Left forelimb (tissue), 1 donor: ENCODE results near the gene MEFV.
"Not testable (repeated sequence)": the region's sequence is repeated elsewhere in the genome, so short reads cannot be mapped to it uniquely, and the experiment has no call there.

Source experiments
- DNase-seq: peaks from one replicate; pipeline ENCODE4 v3.0.0-alpha.2; 2018; ENCODE audit warnings: low spot score

The MEFV gene

GRCh38 chr16:3216263-3216640 is 40.2 kb downstream of the MEFV start:
- no peak for DNase-seq

- DNase-seq: no peak
Measured at GRCh38 chr16:3215601-3216262, 40.7 kb downstream of the MEFV start.

DNA sequence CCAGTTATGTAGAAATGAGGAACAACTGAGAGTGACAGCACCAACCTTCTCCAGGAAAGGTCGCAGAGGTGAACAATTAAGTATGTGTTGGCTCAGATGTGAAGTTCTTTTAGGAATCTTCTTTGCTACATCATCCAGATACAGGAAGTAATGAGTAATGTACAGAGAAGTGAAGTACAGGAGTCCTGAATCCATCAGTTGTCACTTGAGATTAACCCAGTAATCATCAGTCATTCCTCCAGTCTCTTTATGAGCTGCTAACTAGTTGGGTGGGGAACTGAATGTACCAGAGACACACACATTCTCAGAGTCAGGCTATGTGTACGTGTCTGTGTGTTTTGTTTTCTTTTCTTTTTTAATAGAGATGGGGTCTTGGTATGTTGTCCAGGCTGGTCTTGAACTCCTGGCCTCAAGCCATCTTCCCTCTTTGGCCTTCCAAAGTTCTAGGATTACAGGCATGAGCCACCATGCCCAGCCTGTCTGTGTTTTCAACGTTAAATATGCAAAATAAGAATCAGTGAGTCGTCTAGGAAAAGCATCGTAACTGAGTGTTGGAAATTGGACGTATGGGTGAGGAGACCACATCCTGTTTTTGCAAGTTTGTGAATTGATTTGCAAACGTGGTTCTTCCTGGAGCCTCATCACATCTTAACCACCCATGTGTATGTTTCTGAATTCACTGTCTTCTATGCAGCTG is 41.4 kb downstream of the MEFV start:
- DNase-seq: no peak

- no peak for DNase-seq
Measured at GRCh38 chr16:3212567-3212966, 43.9 kb downstream of the MEFV start.

- no peak for DNase-seq
Measured at GRCh38 chr16:3212006-3212405, 44.4 kb downstream of the MEFV start.

DNA sequence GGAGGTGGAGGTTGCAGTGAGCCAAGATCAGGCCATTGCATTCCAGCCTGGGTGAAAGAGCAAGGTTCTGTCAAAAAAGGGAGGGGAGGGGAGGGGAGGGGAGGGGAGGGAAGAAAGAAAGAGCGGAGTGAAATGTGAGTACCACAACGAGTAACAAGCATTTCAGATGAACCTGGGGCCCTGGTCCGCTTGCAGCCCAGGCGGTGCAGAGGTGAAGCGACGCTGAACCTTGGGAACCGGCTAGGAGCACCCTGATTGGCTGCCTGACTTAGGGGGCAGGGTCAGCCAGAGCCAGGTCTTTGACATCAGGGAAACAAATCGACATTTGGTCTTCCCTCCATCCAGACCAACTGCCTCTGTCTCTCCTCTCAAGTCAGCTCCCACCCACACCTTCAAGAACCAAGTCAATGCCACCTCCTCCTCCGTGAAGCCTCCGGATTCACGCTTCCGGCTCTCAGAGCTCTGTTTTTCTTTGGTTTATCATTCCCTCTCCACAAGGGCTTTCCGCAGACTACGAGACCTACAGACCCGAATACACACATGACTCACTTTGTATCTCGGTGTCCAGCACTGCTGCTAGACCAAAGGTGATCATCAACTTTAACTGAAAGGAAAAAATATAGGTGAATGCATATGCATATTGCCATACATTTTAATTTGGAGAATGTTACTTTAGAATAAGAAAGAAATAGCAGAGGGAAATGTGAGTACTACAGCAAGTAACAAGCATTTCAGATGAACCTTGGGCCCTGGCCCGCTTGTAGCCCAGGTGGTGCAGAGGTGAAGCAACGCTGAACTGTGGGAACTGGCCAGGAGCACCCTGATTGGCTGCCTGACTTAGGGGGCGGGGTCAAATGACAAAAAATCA is 49.1 kb downstream of the MEFV start:
- no peak for DNase-seq

DNA sequence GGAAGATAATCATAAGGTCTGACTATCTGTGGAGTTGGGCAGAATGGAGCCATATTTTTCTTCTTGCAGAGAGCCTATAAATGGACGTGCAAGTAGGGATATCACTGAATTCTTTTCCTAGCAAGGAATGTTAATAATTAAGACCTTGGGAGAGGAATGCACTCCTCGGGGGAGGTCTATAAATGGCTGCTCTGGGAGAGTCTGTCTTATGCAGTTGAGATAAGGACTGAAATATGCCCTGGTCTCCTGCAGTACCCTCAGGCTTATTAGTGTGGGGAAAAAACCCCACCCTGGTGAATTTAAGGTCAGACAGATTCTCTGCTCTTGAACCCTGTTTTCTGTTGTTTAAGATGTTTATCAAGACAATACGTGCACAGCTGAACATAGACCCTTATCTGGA is 50.5 kb downstream of the MEFV start:
- DNase-seq: not testable (repeated sequence)

DNA sequence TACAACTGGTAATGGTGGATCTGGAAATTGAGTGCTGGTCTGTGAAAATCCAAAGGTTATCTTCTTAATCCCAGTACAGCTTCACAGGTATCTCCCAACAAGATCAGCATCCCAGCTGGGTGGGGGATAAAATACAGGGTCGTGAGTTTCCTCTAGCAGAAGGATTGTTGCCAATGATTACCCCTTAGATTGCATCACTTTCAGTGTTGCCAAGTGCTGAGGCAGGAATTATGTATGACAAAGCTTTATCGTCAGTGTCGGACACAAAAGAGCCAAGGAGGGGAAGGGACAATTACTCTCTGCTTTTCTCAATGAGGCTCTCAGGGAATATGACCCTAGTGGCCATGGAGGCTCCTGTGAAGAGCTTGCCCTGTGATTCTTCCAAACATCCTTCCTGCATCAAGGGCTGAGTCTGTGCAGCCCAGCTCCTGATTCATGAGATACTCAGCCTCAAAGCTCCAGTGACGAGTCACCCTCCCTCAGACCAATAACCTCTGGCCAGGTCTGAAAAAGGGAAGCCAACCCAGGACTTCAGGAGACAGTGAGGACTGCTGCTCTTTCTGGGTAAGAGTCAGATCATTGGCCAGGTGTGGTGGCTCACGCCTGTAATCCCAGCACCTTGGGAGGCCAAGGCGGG is 53.4 kb downstream of the MEFV start:
- no peak for DNase-seq

GRCh38 chr16:3198334-3199072 is 57.9 kb downstream of the MEFV start:
- DNase-seq: no peak

DNA sequence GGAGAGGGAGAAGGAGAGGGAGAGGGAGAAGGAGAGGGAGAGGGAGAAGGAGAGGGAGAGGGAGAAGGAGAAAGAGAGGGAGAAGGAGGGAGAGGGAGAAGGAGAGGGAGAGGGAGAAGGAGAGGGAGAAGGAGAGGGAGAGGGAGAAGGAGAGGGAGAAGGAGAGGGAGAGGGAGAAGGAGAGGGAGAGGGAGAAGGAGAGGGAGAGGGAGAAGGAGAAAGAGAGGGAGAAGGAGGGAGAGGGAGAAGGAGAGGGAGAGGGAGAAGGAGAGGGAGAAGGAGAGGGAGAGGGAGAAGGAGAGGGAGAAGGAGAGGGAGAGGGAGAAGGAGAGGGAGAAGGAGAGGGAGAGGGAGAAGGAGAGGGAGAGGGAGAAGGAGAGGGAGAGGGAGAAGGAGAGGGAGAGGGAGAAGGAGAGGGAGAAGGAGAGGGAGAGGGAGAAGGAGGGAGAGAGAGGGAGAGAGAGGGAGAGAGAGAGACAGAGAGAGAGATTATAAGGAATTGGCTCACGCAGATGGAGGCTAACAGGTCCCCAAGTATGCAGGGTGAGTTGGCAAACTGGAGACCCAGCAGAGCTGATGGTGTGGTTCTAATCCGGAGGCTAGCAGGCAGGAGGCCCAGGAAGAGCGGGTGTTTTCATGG is 58.6 kb downstream of the MEFV start:
- DNase-seq: not testable (repeated sequence)

DNA sequence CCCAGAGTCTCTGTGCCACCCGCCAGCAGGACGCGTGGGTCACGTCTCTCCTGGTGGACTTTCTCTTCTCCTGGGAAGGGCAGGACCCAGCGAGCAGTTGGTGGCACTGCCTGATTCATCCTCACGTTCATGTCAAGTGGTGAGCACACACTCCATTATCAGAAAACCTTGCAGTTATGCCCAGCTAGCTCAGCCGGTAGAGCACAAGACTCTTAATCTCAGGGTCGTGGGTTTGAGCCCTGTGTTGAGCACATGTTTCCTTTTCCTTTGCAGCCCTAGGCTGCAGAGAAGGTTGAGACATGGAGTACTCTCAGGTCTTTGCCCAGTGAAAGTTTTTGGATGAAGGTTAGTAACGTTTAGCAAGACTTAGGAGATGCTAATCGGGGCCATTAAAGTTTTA is 60.5 kb downstream of the MEFV start:
- no peak for DNase-seq

DNA sequence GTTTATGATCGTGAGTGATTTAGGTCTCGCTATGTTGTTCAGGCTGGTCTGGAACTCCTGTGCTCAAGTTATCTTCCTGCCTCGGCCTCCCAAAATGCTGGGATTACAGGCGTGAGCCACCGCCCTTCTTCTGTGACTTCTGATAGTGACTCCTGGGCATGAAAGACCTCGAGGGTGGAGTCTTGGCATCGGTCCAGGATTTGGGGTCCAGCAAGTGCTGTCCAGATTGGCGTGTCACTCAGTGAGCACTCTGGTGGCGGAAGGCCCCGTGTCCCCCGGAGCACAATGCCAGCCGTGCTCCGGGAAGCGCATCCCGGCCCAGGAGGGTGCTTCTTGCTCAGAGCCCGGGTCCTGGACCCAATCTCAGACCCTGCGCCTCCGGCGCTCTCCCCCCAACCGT is 61.6 kb downstream of the MEFV start:
- no peak for DNase-seq

- DNase-seq: no peak
Measured at GRCh38 chr16:3193221-3194212, 62.9 kb downstream of the MEFV start.

GRCh38 chr16:3192476-3193019 is 63.9 kb downstream of the MEFV start:
- no peak for DNase-seq
